ENCODE data around the gene SCGB1D4.
"Not testable (repeated sequence)": the region's sequence is repeated elsewhere in the genome, so short reads cannot be mapped to it uniquely, and the experiment has no call there.

The SCGB1D4 gene

GRCh38 chr11:62298975-62299374 lies at the start of gene SCGB1D4:
SCGB1D4 (minus strand) TSS chr11:62299075; CDS start chr11:62299010, 65 bp downstream.
- no peak for ATAC-seq
- no peak for DNase-seq
- H3K4me1 Mint-ChIP-seq, result no peaks in the 10 kb centered on the region
- peak within 1 kb of the TSS in 1 of 2 donors; percentile 76 for H3K27ac Mint-ChIP-seq
- no peak within 1 kb of the TSS for H3K4me3 Mint-ChIP-seq
- H3K9me3 Mint-ChIP-seq, result no peaks in the 10 kb centered on the region
- H3K27me3 Mint-ChIP-seq, result peaks cover 48% of the 10 kb centered on the region

- Mint-ChIP-seq H3K4me3 (no peak overlapping the region), H3K27me3 (no peaks in the 10 kb centered on the region), H3K27ac (peak overlapping the region in 1 of 2 donors; percentile 40), H3K4me1 (no peaks in the 10 kb centered on the region), H3K9me3 (no peaks in the 10 kb centered on the region)
- DNase-seq, result no peak
- ATAC-seq, result no peak
Measured at GRCh38 chr11:62345861-62346260, 47.0 kb upstream of the SCGB1D4 start.

GRCh38 chr11:62344210-62344609 lies 45.3 kb upstream of the SCGB1D4 start:
- ATAC-seq, result no peak
- Mint-ChIP-seq H3K4me1 (no peaks in the 10 kb centered on the region), H3K27ac (no peak overlapping the region), H3K27me3 (no peaks in the 10 kb centered on the region), H3K9me3 (no peaks in the 10 kb centered on the region), H3K4me3 (no peak overlapping the region)
- no peak for DNase-seq

GRCh38 chr11:62343646-62344190 lies 44.8 kb upstream of the SCGB1D4 start:
- H3K9me3 Mint-ChIP-seq, H3K27ac Mint-ChIP-seq, H3K4me3 Mint-ChIP-seq, H3K4me1 Mint-ChIP-seq, H3K27me3 Mint-ChIP-seq, DNase-seq, ATAC-seq: not testable (repeated sequence)

GRCh38 chr11:62341588-62341987 lies 42.7 kb upstream of the SCGB1D4 start:
- peaks cover 20% of the 10 kb centered on the region for H3K4me1 Mint-ChIP-seq
- no peak overlapping the region for H3K27ac Mint-ChIP-seq
- no peak overlapping the region for H3K4me3 Mint-ChIP-seq
- ATAC-seq, result no peak
- peaks cover 13% of the 10 kb centered on the region for H3K27me3 Mint-ChIP-seq
- no peaks in the 10 kb centered on the region for H3K9me3 Mint-ChIP-seq
- DNase-seq, result no peak

- peak; percentile 66 for ATAC-seq
- Mint-ChIP-seq H3K4me3 (no peak overlapping the region), H3K9me3 (no peaks in the 10 kb centered on the region), H3K27ac (no peak overlapping the region), H3K4me1 (peaks cover 29% of the 10 kb centered on the region), H3K27me3 (peaks cover 13% of the 10 kb centered on the region)
- DNase-seq, result peak; percentile 44 to 54
Measured at GRCh38 chr11:62340269-62340901, 41.5 kb upstream of the SCGB1D4 start.

GRCh38 chr11:62338218-62338617 lies 39.3 kb upstream of the SCGB1D4 start:
- DNase-seq (no peak), ATAC-seq (no peak)
- peak overlapping the region; percentile 91 to 98 for H3K4me3 Mint-ChIP-seq
- peaks cover 13% of the 10 kb centered on the region for H3K27me3 Mint-ChIP-seq
- peak overlapping the region; percentile 22 to 78 for H3K27ac Mint-ChIP-seq
- no peaks in the 10 kb centered on the region for H3K9me3 Mint-ChIP-seq
- peaks cover 29% of the 10 kb centered on the region for H3K4me1 Mint-ChIP-seq

- peak within 1 kb of the TSS; percentile 91 to 98 for H3K4me3 Mint-ChIP-seq
- H3K9me3 Mint-ChIP-seq, result no peaks in the 10 kb centered on the region
- H3K27me3 Mint-ChIP-seq, result peaks cover 13% of the 10 kb centered on the region
- H3K4me1 Mint-ChIP-seq, result peaks cover 29% of the 10 kb centered on the region
- H3K27ac Mint-ChIP-seq, result peak within 1 kb of the TSS; percentile 71 to 78
- ATAC-seq, result peak; percentile 92
- DNase-seq, result peak; percentile 80 to 81
Measured at GRCh38 chr11:62337303-62338181, 38.7 kb upstream of the SCGB1D4 start, which contains the start of gene ASRGL1. ASRGL1 (plus strand) TSS chr11:62337448; CDS start chr11:62337978, 530 bp downstream.

- ATAC-seq, H3K9me3 Mint-ChIP-seq, DNase-seq: not testable (repeated sequence)
- Mint-ChIP-seq H3K4me1 (peaks cover 29% of the 10 kb centered on the region), H3K27ac (peak overlapping the region; percentile 63 to 71), H3K27me3 (peaks cover 13% of the 10 kb centered on the region), H3K4me3 (peak overlapping the region; percentile 91 to 98)
Measured at GRCh38 chr11:62336949-62337302, 38.1 kb upstream of the SCGB1D4 start.

- H3K4me3 Mint-ChIP-seq, result no peak overlapping the region
- H3K27me3 Mint-ChIP-seq, result peaks cover 24% of the 10 kb centered on the region
- no peaks in the 10 kb centered on the region for H3K9me3 Mint-ChIP-seq
- peaks cover 29% of the 10 kb centered on the region for H3K4me1 Mint-ChIP-seq
- H3K27ac Mint-ChIP-seq, result no peak overlapping the region
- ATAC-seq (no peak), DNase-seq (no peak)
Measured at GRCh38 chr11:62333768-62334167, 34.9 kb upstream of the SCGB1D4 start.

GRCh38 chr11:62331264-62331663 lies 32.4 kb upstream of the SCGB1D4 start:
- not testable (repeated sequence) for DNase-seq, H3K9me3 Mint-ChIP-seq, ATAC-seq, H3K27ac Mint-ChIP-seq, H3K4me1 Mint-ChIP-seq, H3K4me3 Mint-ChIP-seq
- H3K27me3 Mint-ChIP-seq, result peaks cover 11% of the 10 kb centered on the region

GRCh38 chr11:62327541-62327940 lies 28.7 kb upstream of the SCGB1D4 start:
- H3K27me3 Mint-ChIP-seq, result peaks cover 11% of the 10 kb centered on the region
- not testable (repeated sequence) for ATAC-seq, DNase-seq, H3K9me3 Mint-ChIP-seq, H3K4me3 Mint-ChIP-seq, H3K4me1 Mint-ChIP-seq, H3K27ac Mint-ChIP-seq

- not testable (repeated sequence) for H3K9me3 Mint-ChIP-seq, DNase-seq, H3K4me1 Mint-ChIP-seq, H3K27ac Mint-ChIP-seq, ATAC-seq, H3K4me3 Mint-ChIP-seq
- H3K27me3 Mint-ChIP-seq, result peaks cover 11% of the 10 kb centered on the region
Measured at GRCh38 chr11:62326719-62327118, 27.8 kb upstream of the SCGB1D4 start.

- H3K4me1 Mint-ChIP-seq, H3K27me3 Mint-ChIP-seq, H3K4me3 Mint-ChIP-seq, H3K9me3 Mint-ChIP-seq, ATAC-seq, DNase-seq: not testable (repeated sequence)
- H3K27ac Mint-ChIP-seq, result peak overlapping the region in 1 of 2 donors; percentile 80
Measured at GRCh38 chr11:62325781-62326180, 26.9 kb upstream of the SCGB1D4 start.

GRCh38 chr11:62324731-62325556 lies 26.1 kb upstream of the SCGB1D4 start:
- DNase-seq (peak; percentile 63 to 82), ATAC-seq (peak; percentile 99)
- H3K27me3 Mint-ChIP-seq, result no peaks in the 10 kb centered on the region
- H3K9me3 Mint-ChIP-seq, result no peaks in the 10 kb centered on the region
- no peak overlapping the region for H3K4me3 Mint-ChIP-seq
- peak overlapping the region in 1 of 2 donors; percentile 12 for H3K27ac Mint-ChIP-seq
- no peaks in the 10 kb centered on the region for H3K4me1 Mint-ChIP-seq

Data from stimulated activated naive CD8-positive, alpha-beta T cell treated with anti-CD3 and anti-CD28 coated beads, Interleukin-15, amount 100 ng/mL, for 72 hours (primary cell).